Endothelial cell of umbilical vein (primary cell): ENCODE data around the gene RELT. TPM values are rescaled to one million over a fixed set of nuclear protein-coding genes. Genes with fewer than 3 reads are reported as not detected.

Source experiments
- BruUV-seq: library from RNA; stranded (reverse); fragments of 400-500 nt; replicated peaks from 2 replicates; lab custom pipeline; 2021; lab: Mats Ljungman, UMichigan
- CTCF ChIA-PET: fragments of 300-600, 350-600 bp; sonication (Branson Sonifier 250); formaldehyde crosslinking; loops from one replicate; lab custom pipeline; 2021; ENCODE audit warnings: antibody characterized with exemption, inconsistent platforms; lab: Charles Lee
- POLR2A ChIA-PET: fragments of 300-600, 350-600 bp; sonication (Branson Sonifier 250); formaldehyde crosslinking; loops from one replicate; lab custom pipeline; 2021; ENCODE audit warnings: antibody characterized with exemption, inconsistent platforms; lab: Charles Lee
- DNase-seq: peaks from one replicate; pipeline ENCODE4 v3.0.0-alpha.2; 2011; ENCODE audit warnings: low read depth, low spot score
- FAIRE-seq: peaks from 2 replicates; lab custom pipeline; 2011; peaks lifted over from hg19 to GRCh38; lab: Jason Lieb, UNC
- H2AFZ ChIP-seq: 2 replicates; pipeline ENCODE4 v1.6.0; 2012; ENCODE audit warnings: low read depth, low read length, control low read depth, inconsistent platforms
- H3K27ac ChIP-seq: 2 replicates; pipeline ENCODE4 v1.5.1; 2011; ENCODE audit warnings: low read depth, mild to moderate bottlenecking, control low read depth, low read length, moderate library complexity; ENCODE audit not compliant: insufficient read depth
- H3K27me3 ChIP-seq, 2 experiments: 2 replicates each; pipeline versions ENCODE4 v1.6.0 to v1.6.1; 2011; ENCODE audit warnings: low read length in 2 of 2, mixed read lengths in 1 of 2; ENCODE audit not compliant: control insufficient read depth in 2 of 2, insufficient read depth in 2 of 2
- H3K36me3 ChIP-seq, 2 experiments: 2 replicates in 1 of 2; 3 replicates in 1 of 2; pipeline ENCODE4 v1.5.1; 2011; ENCODE audit warnings: low read length in 2 of 2, mild to moderate bottlenecking in 1 of 2, moderate library complexity in 1 of 2; ENCODE audit not compliant: control insufficient read depth in 2 of 2, insufficient read depth in 2 of 2; ENCODE audit errors: extremely low read depth in 1 of 2
- H3K4me1 ChIP-seq: 3 replicates; pipeline ENCODE4 v1.5.1; 2011; ENCODE audit warnings: mild to moderate bottlenecking, low read length; ENCODE audit not compliant: control insufficient read depth, insufficient read depth; ENCODE audit errors: extremely low read depth
- H3K4me2 ChIP-seq: 2 replicates; pipeline ENCODE4 v1.6.1; 2011; ENCODE audit warnings: low read length, control low read depth, mixed read lengths; ENCODE audit not compliant: insufficient read depth
- H3K4me3 ChIP-seq, 3 experiments: fragments of 200-600 bp in 1 of 3; sonication (generic), shearing (Covaris generic) in 1 of 3; replicated peaks in 1 of 3; 2 replicates each; pipeline ENCODE4 v1.5.1; 2011 to 2016; ENCODE audit warnings: control low read depth in 3 of 3, low read length in 3 of 3, mild to moderate bottlenecking in 2 of 3, inconsistent platforms in 1 of 3, low read depth in 1 of 3, moderate library complexity in 1 of 3; ENCODE audit not compliant: insufficient read depth in 1 of 3
- H3K79me2 ChIP-seq: 2 replicates; pipeline ENCODE4 v1.6.0; 2012; ENCODE audit warnings: low read length, inconsistent platforms; ENCODE audit not compliant: control insufficient read depth, insufficient read depth
- H3K9ac ChIP-seq: replicated peaks from 2 replicates; pipeline ENCODE3; 2011; ENCODE audit warnings: low read length, control low read depth; ENCODE audit not compliant: insufficient read depth; ENCODE audit errors: extremely low read depth
- H3K9me1 ChIP-seq: replicated peaks from 3 replicates; pipeline ENCODE4 v1.6.0; 2011; ENCODE audit warnings: mild to moderate bottlenecking, low read length; ENCODE audit not compliant: control insufficient read depth, insufficient read depth; ENCODE audit errors: extremely low read depth
- H3K9me3 ChIP-seq: replicated peaks from 2 replicates; pipeline ENCODE4 v1.5.1; 2012; ENCODE audit warnings: low read length, inconsistent platforms; ENCODE audit not compliant: control insufficient read depth, insufficient read depth
- H4K20me1 ChIP-seq: replicated peaks from 2 replicates; pipeline ENCODE3; 2011; ENCODE audit warnings: mild to moderate bottlenecking, low read length; ENCODE audit not compliant: control insufficient read depth, insufficient read depth; ENCODE audit errors: extremely low read depth
- FOS ChIP-seq: IDR thresholded peaks from 2 replicates; pipeline ENCODE4 v1.6.1; 2011; ENCODE audit warnings: mild to moderate bottlenecking, low read length, moderate library complexity, borderline replicate concordance; ENCODE audit not compliant: insufficient read depth
- GATA2 ChIP-seq: IDR thresholded peaks from 2 replicates; pipeline ENCODE4 v1.7.0; 2011; ENCODE audit warnings: low read depth, mild to moderate bottlenecking, moderate library complexity, mixed read lengths, low read length; ENCODE audit not compliant: insufficient read length, insufficient read depth
- JUN ChIP-seq: IDR thresholded peaks from 2 replicates; pipeline ENCODE4 v1.6.1; 2011; ENCODE audit warnings: borderline replicate concordance, low read depth; ENCODE audit not compliant: insufficient read length, insufficient read depth
- MYC ChIP-seq: IDR thresholded peaks from one replicate; pipeline ENCODE4 v1.6.1; 2011; ENCODE audit warnings: mild to moderate bottlenecking, low read depth, low read length
- dilution Hi-C: fragments of 300-500 bp; cut with MboI; formaldehyde crosslinking; loops from one replicate; pipeline ENCODE4 v1.15.0; 2019; ENCODE audit warnings: low sequenced_read_pairs; ENCODE audit not compliant: extremely low pct_ligation_motif_present
- intact Hi-C: fragments of 100-400 bp; cut with micrococcal nuclease; formaldehyde crosslinking; loops from one replicate; pipeline ENCODE4 v1.10.0; 2022
- polyA plus RNA-seq, 4 experiments: library from polyadenylated mRNA; depleted of rRNA in 3 of 4; stranded (reverse) in 3 of 4; unstranded in 1 of 4; fragments of >200 nt; gene quantifications; 2 replicates each; pipeline versions ENCODE4 v1.2.1 to v1.2.3, GENCODE V29; 2011 to 2012; ENCODE audit warnings: missing spikeins in 1 of 4
- total RNA-seq: library from RNA; stranded (reverse); gene quantifications from 2 replicates; pipeline ENCODE4 v1.2.3, GENCODE V29; 2021
- TF ChIP-seq, protein P1 (sequence below): IDR thresholded peaks from 2 replicates; pipeline ENCODE4 v1.6.1; 2011; ENCODE audit not compliant: insufficient read depth, insufficient read length
- TF ChIP-seq, protein P2 (sequence below), 2 donors: IDR thresholded peaks; 1 replicate in 1 of 2; 2 replicates in 1 of 2; pipeline ENCODE4 v1.5.1; 2011; ENCODE audit warnings: low read length in 2 of 2, mild to moderate bottlenecking in 2 of 2, moderate library complexity in 2 of 2, control low read depth in 1 of 2, inconsistent platforms in 1 of 2, low read depth in 1 of 2; ENCODE audit not compliant: insufficient read depth in 1 of 2; ENCODE audit errors: extremely low read depth in 1 of 2

The RELT gene
- total and polyA plus RNA-seq, 2 donors (not counting 3 experiments of a cell fraction or from before 2014, with no cell fraction given) = 6.7 to 13.1 TPM

DNA sequence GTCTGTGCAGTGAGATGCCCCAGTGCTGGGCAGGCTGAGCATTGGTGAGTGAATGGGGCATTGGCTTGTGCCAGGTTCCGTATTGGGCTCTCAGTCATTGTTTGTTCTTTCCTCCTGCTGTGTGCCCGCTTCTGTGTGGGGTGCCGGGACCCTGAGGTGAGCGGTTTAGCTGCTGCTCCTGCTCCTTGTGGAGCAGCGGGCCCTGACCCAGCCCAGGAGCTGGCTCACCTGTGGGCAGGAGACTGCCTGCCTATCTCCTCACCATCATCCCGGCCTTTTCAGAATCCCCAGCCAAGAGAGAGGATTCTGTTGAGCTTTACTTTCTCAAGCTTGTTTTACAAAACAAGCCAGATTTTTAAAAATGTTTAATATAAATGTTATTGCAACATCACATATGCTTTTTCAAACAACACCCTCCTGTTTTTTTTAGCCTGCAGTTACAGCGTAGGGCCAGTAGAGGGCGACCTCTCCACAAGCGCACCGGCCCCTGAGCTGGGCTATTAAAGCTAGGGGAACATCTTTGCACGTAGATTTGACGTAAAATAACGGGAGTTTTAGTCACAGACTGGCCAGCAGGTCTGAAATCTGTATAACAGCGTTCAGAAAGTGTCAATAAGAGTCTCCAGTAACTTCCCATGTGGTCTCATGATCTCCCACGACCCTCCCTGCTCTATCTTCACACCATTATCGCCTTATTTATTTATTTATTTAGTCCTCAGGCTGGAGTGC, 25.1 kb upstream of the RELT start:
- CTCF ChIA-PET = interaction anchor here (0.7 to 5.2 kb wide), 42 partner anchors 10 to 580 kb away, joined by 3 to 253 read pairs (median 6); partner anchors contain the start of genes ARHGEF17, PLEKHB1 and RELT
- DNase-seq = peak; percentile 73
- Histone ChIP-seq H3K4me1 (no peaks in the 10 kb centered on the region), H3K36me3 (peaks cover 0 to 35% of the 10 kb centered on the region in 2 experiments), H2AFZ (no peak overlapping the region), H4K20me1 (no peaks in the 10 kb centered on the region), H3K4me3 (no peak overlapping the region), H3K9me3 (no peaks in the 10 kb centered on the region), H3K79me2 (no peaks in the 10 kb centered on the region), H3K4me2 (no peak overlapping the region), H3K9me1 (no peaks in the 10 kb centered on the region), H3K27ac (no peak overlapping the region), H3K27me3 (no peaks in the 10 kb centered on the region), H3K9ac (no peak overlapping the region)
- BruUV-seq = no TSS peak
- intact Hi-C loops (loop anchor here (1.0 kb wide), 2 partner anchors 42 to 310 kb away; no protein-coding TSS in a partner anchor), dilution Hi-C loops (no loop called here)
- POLR2A ChIA-PET = interaction anchor here (0.8 to 1.0 kb wide), 2 partner anchors 21 to 44 kb away, joined by 3 to 8 read pairs; no protein-coding TSS in a partner anchor
- peak; percentile 93 for FAIRE-seq
- TF ChIP-seq, protein P1, sequence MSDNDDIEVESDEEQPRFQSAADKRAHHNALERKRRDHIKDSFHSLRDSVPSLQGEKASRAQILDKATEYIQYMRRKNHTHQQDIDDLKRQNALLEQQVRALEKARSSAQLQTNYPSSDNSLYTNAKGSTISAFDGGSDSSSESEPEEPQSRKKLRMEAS = no peak
- TF ChIP-seq, protein P2, sequence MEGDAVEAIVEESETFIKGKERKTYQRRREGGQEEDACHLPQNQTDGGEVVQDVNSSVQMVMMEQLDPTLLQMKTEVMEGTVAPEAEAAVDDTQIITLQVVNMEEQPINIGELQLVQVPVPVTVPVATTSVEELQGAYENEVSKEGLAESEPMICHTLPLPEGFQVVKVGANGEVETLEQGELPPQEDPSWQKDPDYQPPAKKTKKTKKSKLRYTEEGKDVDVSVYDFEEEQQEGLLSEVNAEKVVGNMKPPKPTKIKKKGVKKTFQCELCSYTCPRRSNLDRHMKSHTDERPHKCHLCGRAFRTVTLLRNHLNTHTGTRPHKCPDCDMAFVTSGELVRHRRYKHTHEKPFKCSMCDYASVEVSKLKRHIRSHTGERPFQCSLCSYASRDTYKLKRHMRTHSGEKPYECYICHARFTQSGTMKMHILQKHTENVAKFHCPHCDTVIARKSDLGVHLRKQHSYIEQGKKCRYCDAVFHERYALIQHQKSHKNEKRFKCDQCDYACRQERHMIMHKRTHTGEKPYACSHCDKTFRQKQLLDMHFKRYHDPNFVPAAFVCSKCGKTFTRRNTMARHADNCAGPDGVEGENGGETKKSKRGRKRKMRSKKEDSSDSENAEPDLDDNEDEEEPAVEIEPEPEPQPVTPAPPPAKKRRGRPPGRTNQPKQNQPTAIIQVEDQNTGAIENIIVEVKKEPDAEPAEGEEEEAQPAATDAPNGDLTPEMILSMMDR (IDR thresholded peaks at IDR 0.05; ENCODE audit: extremely low read depth in 1 of 2, insufficient read depth in 1 of 2, low read depth in 1 of 2, low read length in 2 of 2) = peak; percentile 91 to 97

DNA sequence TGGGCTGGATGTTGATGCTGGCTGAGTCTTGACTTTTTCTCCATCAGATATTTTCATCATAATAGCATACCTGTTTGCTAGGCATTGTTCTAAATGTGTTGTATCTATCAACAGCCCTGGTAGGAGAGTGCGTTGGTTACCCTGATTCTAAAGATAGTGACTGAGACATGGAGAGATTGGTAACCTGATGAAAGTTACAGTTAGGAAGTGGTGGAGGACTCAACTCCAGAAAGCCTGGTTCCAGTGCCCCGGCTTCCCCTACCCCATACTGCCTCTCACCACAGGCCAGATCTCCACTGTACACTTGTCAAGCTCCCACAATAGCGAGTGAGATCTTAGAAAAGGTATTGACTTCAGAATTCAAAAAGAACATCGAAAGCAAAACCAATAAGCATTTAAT, 22.8 kb upstream of the RELT start:
- Histone ChIP-seq H3K4me2 (no peak overlapping the region), H3K79me2 (no peaks in the 10 kb centered on the region), H2AFZ (no peak overlapping the region), H3K36me3 (peaks cover 0 to 37% of the 10 kb centered on the region in 2 experiments), H3K27ac (no peak overlapping the region), H3K4me1 (no peaks in the 10 kb centered on the region), H4K20me1 (no peaks in the 10 kb centered on the region), H3K4me3 (no peak overlapping the region), H3K27me3 (no peaks in the 10 kb centered on the region), H3K9ac (no peak overlapping the region), H3K9me3 (no peaks in the 10 kb centered on the region), H3K9me1 (no peaks in the 10 kb centered on the region)
- ChIA-PET CTCF (interaction anchor here (1.0 to 4.3 kb wide), 2 partner anchors 8 to 40 kb away, joined by 4 to 54 read pairs; no protein-coding TSS in a partner anchor), POLR2A (no interaction called here)
- dilution Hi-C loops = no loop called here
- TF ChIP-seq GATA2 (no peak), JUN (no peak), MYC (no peak), FOS (no peak)
- intact Hi-C loops = no loop called here
- no TSS peak for BruUV-seq
- FAIRE-seq (no peak), DNase-seq (no peak)
